Liver (tissue), 9 donors: ENCODE results near the gene GRIK1. TPM values are rescaled to one million over a fixed set of nuclear protein-coding genes. Genes with fewer than 3 reads are reported as not detected.

Experiments
- DNase-seq: peaks from one replicate; pipeline ENCODE4 v3.0.0-alpha.2; 2017; ENCODE audit warnings: low spot score
- H3K27ac ChIP-seq, 2 donors: one replicate each; pipeline ENCODE4 v1.7.0; 2013; ENCODE audit warnings: inconsistent platforms in 2 of 2, low read length in 2 of 2, control low read depth in 1 of 2, low read depth in 1 of 2, mild to moderate bottlenecking in 1 of 2
- H3K27me3 ChIP-seq, 4 donors: one replicate each; pipeline versions ENCODE4 v1.6.1 to v1.7.0; 2013; ENCODE audit warnings: low read length in 3 of 4, inconsistent platforms in 1 of 4, mild to moderate bottlenecking in 1 of 4, moderate library complexity in 1 of 4; ENCODE audit not compliant: control insufficient read depth in 4 of 4, insufficient read depth in 4 of 4
- H3K36me3 ChIP-seq, 4 donors: one replicate each; pipeline versions ENCODE4 v1.6.1 to v1.7.0; 2013; ENCODE audit warnings: low read length in 3 of 4, mild to moderate bottlenecking in 3 of 4, low read depth in 1 of 4, moderate library complexity in 1 of 4; ENCODE audit not compliant: control insufficient read depth in 4 of 4, insufficient read depth in 3 of 4
- H3K4me1 ChIP-seq, 4 donors: one replicate each; pipeline versions ENCODE4 v1.6.1 to v1.7.0; 2013; ENCODE audit warnings: low read length in 3 of 4, mild to moderate bottlenecking in 3 of 4, moderate library complexity in 1 of 4; ENCODE audit not compliant: control insufficient read depth in 4 of 4, insufficient read depth in 4 of 4
- H3K4me3 ChIP-seq, 3 donors: one replicate each; pipeline versions ENCODE4 v1.6.1 to v1.7.0; 2013; ENCODE audit warnings: low read length in 3 of 3, control low read depth in 1 of 3, low read depth in 1 of 3, mild to moderate bottlenecking in 1 of 3
- H3K9ac ChIP-seq, 2 donors: one replicate each; pipeline ENCODE4 v1.7.0; 2013; ENCODE audit warnings: low read length in 2 of 2, mild to moderate bottlenecking in 2 of 2, moderate library complexity in 2 of 2, control low read depth in 1 of 2, low read depth in 1 of 2
- H3K9me3 ChIP-seq, 4 donors: one replicate each; pipeline versions ENCODE4 v1.6.1 to v1.7.0; 2013; ENCODE audit warnings: low read length in 3 of 4; ENCODE audit not compliant: control insufficient read depth in 4 of 4
- EGR1 ChIP-seq, 2 donors: IDR thresholded peaks; 2 replicates each; pipeline ENCODE4 v1.6.1; 2016 to 2018; ENCODE audit warnings: antibody characterized with exemption in 2 of 2, low read depth in 2 of 2
- FOXA1 ChIP-seq: IDR thresholded peaks from 2 replicates; pipeline ENCODE4 v1.6.1; 2016; ENCODE audit warnings: antibody characterized with exemption
- FOXA2 ChIP-seq: IDR thresholded peaks from 2 replicates; pipeline ENCODE4 v1.6.1; 2016; ENCODE audit warnings: antibody characterized with exemption
- GABPA ChIP-seq, 2 donors: IDR thresholded peaks in 1 of 2; conservative IDR thresholded peaks in 1 of 2; 2 replicates each; pipeline ENCODE4 v1.6.1; 2016; ENCODE audit warnings: antibody characterized with exemption in 2 of 2, mild to moderate bottlenecking in 1 of 2, moderate library complexity in 1 of 2
- HNF4A ChIP-seq, 2 donors: conservative IDR thresholded peaks; 2 replicates each; pipeline ENCODE4 v1.6.1; 2016; ENCODE audit warnings: antibody characterized with exemption in 2 of 2, mild to moderate bottlenecking in 2 of 2
- HNF4G ChIP-seq: IDR thresholded peaks from 2 replicates; pipeline ENCODE4 v1.6.1; 2016; ENCODE audit warnings: antibody characterized with exemption
- JUND ChIP-seq, 2 donors: IDR thresholded peaks; 2 replicates each; pipeline ENCODE4 v1.6.1; 2016; ENCODE audit warnings: antibody characterized with exemption in 2 of 2
- NR2F2 ChIP-seq: IDR thresholded peaks from 2 replicates; pipeline ENCODE4 v1.6.1; 2016; ENCODE audit warnings: antibody characterized with exemption
- RAD21 ChIP-seq, 2 donors: IDR thresholded peaks; 2 replicates each; pipeline ENCODE4 v1.6.1; 2016; ENCODE audit warnings: antibody characterized with exemption in 2 of 2, mild to moderate bottlenecking in 2 of 2
- RXRA ChIP-seq, 2 donors: IDR thresholded peaks; 2 replicates each; pipeline ENCODE4 v1.6.1; 2017 to 2018; ENCODE audit warnings: antibody characterized with exemption in 2 of 2, mild to moderate bottlenecking in 1 of 2
- SP1 ChIP-seq: IDR thresholded peaks from 2 replicates; pipeline ENCODE4 v1.6.1; 2018; ENCODE audit warnings: antibody characterized with exemption, mild to moderate bottlenecking
- TAF1 ChIP-seq: conservative IDR thresholded peaks from 2 replicates; pipeline ENCODE4 v1.6.1; 2016; ENCODE audit warnings: antibody characterized with exemption, mild to moderate bottlenecking
- YY1 ChIP-seq: IDR thresholded peaks from 2 replicates; pipeline ENCODE4 v1.6.1; 2016; ENCODE audit warnings: antibody characterized with exemption, mild to moderate bottlenecking
- WGBS: extraction: QIAGEN DNeasy Blood & Tissue Kit; methylation state at CpG from one replicate; pipeline ENCODE4 v1.1.7; 2013; 5-methylcytosine and 5-hydroxymethylcytosine counted together
- polyA plus RNA-seq, 2 donors: library from polyadenylated mRNA; stranded (reverse) in 1 of 2; unstranded in 1 of 2; fragments of 200-250 nt in 1 of 2; fragments of >200 nt in 1 of 2; fragmentation: Nextera tagmentation in 1 of 2; extraction: Ambion mirVana in 1 of 2; gene quantifications; one replicate each; pipeline versions ENCODE4 v1.2.1 to v1.2.3, GENCODE V29; 2013 to 2015
- total RNA-seq, 2 donors: library from RNA; depleted of rRNA; stranded (reverse); fragments of >200 nt; gene quantifications; one replicate each; pipeline ENCODE4 v1.2.3, GENCODE V29; 2014
- TF ChIP-seq, protein P1 (sequence below): IDR thresholded peaks from 2 replicates; pipeline ENCODE4 v1.6.1; 2016; ENCODE audit warnings: antibody characterized with exemption
- TF ChIP-seq, protein P2 (sequence below): IDR thresholded peaks from 2 replicates; pipeline ENCODE4 v1.6.1; 2016; ENCODE audit warnings: antibody characterized with exemption
- TF ChIP-seq, protein P3 (sequence below): IDR thresholded peaks from 2 replicates; pipeline ENCODE4 v1.6.1; 2016; ENCODE audit warnings: antibody characterized with exemption
- TF ChIP-seq, protein P4 (sequence below): IDR thresholded peaks from 2 replicates; pipeline ENCODE4 v1.6.1; 2016; ENCODE audit warnings: antibody characterized with exemption, mild to moderate bottlenecking
- donor health status: healthy.
- donor health status: healthy.
- donor health status: healthy.
- donor health status: healthy.
- donor health status: healthy.

The GRIK1 gene
- total and polyA plus RNA-seq, 4 donors, result 0.02 to 0.14 (median 0.05) TPM; not detected in 1

DNA sequence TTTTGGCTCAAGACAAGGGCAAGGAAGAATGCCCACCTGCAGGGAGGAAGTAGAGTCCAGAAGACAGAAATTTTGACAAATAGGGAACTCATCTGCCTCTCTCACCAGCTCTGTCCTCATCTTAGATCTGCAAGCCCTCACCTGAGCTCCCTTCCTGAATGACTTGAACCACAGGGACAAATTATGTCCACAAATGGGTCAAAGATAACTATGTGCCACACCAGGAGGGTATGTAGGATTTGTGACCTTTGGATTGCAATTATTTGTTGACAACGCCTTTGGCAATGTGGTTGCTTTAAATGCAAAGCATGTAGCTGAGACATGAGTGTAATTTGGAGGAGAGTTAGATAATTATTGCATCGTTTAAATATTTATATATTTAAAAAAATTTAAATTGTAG, 79.5 kb downstream of the GRIK1 start:
- H3K9me3 ChIP-seq, result no peaks in the 10 kb centered on the region
- H3K9ac ChIP-seq, result no peak overlapping the region
- no peak overlapping the region for H3K27ac ChIP-seq
- no peaks in the 10 kb centered on the region for H3K36me3 ChIP-seq
- no peak for DNase-seq
- peaks cover 0 to 4% (median 2%) of the 10 kb centered on the region in 4 donors for H3K4me1 ChIP-seq
- no peak overlapping the region for H3K4me3 ChIP-seq
- WGBS, result 31% methylated on average over 2 of the region's 2 CpGs
- H3K27me3 ChIP-seq, result no peaks in the 10 kb centered on the region
- peak; percentile 42 for TF ChIP-seq SP1
- peak; percentile 61 to 66 for TF ChIP-seq HNF4A (conservative IDR thresholded peaks at IDR 0.05)
- TF ChIP-seq, protein P1, sequence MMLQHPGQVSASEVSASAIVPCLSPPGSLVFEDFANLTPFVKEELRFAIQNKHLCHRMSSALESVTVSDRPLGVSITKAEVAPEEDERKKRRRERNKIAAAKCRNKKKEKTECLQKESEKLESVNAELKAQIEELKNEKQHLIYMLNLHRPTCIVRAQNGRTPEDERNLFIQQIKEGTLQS, result no peak
- peak; percentile 39 for TF ChIP-seq HNF4G
- TF ChIP-seq RXRA (IDR thresholded peaks at IDR 0.05), result peak; percentile 26 to 54

DNA sequence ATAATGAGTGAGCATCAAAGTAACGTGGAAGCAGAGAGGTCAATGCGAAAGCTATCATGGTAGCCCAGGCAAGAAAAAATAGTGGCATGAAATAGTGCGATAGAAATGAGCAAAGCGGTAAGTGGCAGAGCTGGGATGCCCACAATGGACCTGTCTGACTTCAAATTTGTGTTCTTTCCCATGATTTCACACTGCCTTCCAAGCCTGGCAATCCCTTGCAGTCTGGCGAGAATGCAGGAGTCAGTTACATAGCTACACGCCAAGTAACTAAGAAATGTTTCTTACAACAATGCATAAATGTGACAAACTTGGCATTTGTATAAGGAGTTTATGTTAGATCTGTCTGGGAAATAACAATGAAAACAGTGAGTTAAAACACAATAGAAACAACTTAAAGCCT, 82.6 kb downstream of the GRIK1 start:
- 89% methylated on average over 6 of the region's 6 CpGs for whole genome bisulfite sequencing
- DNase-seq, result no peak
- no peaks in the 10 kb centered on the region for H3K9me3 ChIP-seq

DNA sequence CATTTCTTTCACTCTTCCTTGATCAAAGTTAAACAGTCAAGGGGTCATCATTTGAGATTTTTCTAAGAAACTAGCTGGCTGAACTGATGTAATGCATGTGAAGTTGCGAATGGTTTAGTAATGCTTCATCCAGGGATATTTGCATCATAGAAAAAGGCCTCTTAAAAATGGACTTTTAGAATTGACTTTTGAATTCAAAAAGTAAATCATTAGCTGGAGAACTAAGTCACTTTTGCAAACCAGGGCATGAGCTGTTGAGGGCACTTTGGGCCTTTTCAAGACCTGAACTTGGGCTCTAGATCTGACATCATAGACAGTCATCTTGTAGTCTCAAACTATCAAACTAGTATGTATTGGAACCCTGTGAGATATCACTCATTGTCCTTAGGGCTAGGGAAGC, 85.0 kb downstream of the GRIK1 start:
- Histone ChIP-seq H3K27me3 (no peaks in the 10 kb centered on the region), H3K4me3 (no peak overlapping the region), H3K9me3 (no peaks in the 10 kb centered on the region), H3K36me3 (no peaks in the 10 kb centered on the region), H3K4me1 (peaks cover 0 to 10% (median 1%) of the 10 kb centered on the region in 4 donors), H3K9ac (no peak overlapping the region), H3K27ac (peak overlapping the region; percentile 39 to 46)
- no peak for DNase-seq
- WGBS, result 33% methylated on average over 1 of the region's 1 CpG
- TF ChIP-seq NR2F2 (no peak), JUND (IDR thresholded peaks at IDR 0.05) (peak in 1 of 2 donors; percentile 15), FOXA2 (no peak), RAD21 (IDR thresholded peaks at IDR 0.05) (peak in 1 of 2 donors; percentile 30), GABPA (IDR thresholded peaks at IDR 0.05 in 1 of 2, conservative IDR thresholded peaks at IDR 0.05 in 1 of 2) (no peak), SP1 (peak; percentile 82), EGR1 (IDR thresholded peaks at IDR 0.05; ENCODE audit: low read depth in 2 of 2) (no peak), HNF4G (peak; percentile 56), HNF4A (conservative IDR thresholded peaks at IDR 0.05) (peak; percentile 67 to 83), YY1 (no peak), FOXA1 (no peak), TAF1 (no peak), RXRA (IDR thresholded peaks at IDR 0.05) (peak; percentile 30 to 41)
- TF ChIP-seq, protein P2, sequence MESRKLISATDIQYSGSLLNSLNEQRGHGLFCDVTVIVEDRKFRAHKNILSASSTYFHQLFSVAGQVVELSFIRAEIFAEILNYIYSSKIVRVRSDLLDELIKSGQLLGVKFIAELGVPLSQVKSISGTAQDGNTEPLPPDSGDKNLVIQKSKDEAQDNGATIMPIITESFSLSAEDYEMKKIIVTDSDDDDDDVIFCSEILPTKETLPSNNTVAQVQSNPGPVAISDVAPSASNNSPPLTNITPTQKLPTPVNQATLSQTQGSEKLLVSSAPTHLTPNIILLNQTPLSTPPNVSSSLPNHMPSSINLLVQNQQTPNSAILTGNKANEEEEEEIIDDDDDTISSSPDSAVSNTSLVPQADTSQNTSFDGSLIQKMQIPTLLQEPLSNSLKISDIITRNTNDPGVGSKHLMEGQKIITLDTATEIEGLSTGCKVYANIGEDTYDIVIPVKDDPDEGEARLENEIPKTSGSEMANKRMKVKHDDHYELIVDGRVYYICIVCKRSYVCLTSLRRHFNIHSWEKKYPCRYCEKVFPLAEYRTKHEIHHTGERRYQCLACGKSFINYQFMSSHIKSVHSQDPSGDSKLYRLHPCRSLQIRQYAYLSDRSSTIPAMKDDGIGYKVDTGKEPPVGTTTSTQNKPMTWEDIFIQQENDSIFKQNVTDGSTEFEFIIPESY, result no peak
- TF ChIP-seq, protein P3, sequence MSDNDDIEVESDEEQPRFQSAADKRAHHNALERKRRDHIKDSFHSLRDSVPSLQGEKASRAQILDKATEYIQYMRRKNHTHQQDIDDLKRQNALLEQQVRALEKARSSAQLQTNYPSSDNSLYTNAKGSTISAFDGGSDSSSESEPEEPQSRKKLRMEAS, result no peak
- TF ChIP-seq, protein P4, sequence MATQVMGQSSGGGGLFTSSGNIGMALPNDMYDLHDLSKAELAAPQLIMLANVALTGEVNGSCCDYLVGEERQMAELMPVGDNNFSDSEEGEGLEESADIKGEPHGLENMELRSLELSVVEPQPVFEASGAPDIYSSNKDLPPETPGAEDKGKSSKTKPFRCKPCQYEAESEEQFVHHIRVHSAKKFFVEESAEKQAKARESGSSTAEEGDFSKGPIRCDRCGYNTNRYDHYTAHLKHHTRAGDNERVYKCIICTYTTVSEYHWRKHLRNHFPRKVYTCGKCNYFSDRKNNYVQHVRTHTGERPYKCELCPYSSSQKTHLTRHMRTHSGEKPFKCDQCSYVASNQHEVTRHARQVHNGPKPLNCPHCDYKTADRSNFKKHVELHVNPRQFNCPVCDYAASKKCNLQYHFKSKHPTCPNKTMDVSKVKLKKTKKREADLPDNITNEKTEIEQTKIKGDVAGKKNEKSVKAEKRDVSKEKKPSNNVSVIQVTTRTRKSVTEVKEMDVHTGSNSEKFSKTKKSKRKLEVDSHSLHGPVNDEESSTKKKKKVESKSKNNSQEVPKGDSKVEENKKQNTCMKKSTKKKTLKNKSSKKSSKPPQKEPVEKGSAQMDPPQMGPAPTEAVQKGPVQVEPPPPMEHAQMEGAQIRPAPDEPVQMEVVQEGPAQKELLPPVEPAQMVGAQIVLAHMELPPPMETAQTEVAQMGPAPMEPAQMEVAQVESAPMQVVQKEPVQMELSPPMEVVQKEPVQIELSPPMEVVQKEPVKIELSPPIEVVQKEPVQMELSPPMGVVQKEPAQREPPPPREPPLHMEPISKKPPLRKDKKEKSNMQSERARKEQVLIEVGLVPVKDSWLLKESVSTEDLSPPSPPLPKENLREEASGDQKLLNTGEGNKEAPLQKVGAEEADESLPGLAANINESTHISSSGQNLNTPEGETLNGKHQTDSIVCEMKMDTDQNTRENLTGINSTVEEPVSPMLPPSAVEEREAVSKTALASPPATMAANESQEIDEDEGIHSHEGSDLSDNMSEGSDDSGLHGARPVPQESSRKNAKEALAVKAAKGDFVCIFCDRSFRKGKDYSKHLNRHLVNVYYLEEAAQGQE, result no peak
- TF ChIP-seq, protein P1, result no peak

More for the DNA sequence above, 82.6 kb downstream of the GRIK1 start:
- Histone ChIP-seq H3K4me1 (peaks cover 0 to 14% (median 4%) of the 10 kb centered on the region in 4 donors), H3K9ac (no peak overlapping the region), H3K27ac (no peak overlapping the region), H3K36me3 (no peaks in the 10 kb centered on the region), H3K4me3 (no peak overlapping the region), H3K27me3 (no peaks in the 10 kb centered on the region)
- TF ChIP-seq, protein P2, result no peak
- no peak for TF ChIP-seq RXRA (IDR thresholded peaks at IDR 0.05)
- TF ChIP-seq, protein P1, result no peak
- TF ChIP-seq HNF4A (conservative IDR thresholded peaks at IDR 0.05), result no peak
